Measurements from ENCODE around the gene BMP4.

GRCh38 chr14:53978194-53978593 lies 21.6 kb upstream of the BMP4 start:
- TF ChIP-seq CTCF (IDR thresholded peaks at IDR 0.05 in 8 of 11, conservative IDR thresholded peaks at IDR 0.05 in 3 of 11) (no peak), POLR2A (IDR thresholded peaks at IDR 0.05) (no peak), POLR2AphosphoS5 (IDR thresholded peaks at IDR 0.05) (no peak)
